ENCODE data around the gene STAC3.

- TF ChIP-seq POLR2A (IDR thresholded peaks at IDR 0.05) (no peak), CTCF (IDR thresholded peaks at IDR 0.05) (no peak)
Measured at GRCh38 chr12:57236925-57237595, 13.9 kb downstream of the STAC3 start.
